IMR-90 (cell line): ENCODE results near the gene ZNF236. TPM values are rescaled to one million over a fixed set of nuclear protein-coding genes. Genes with fewer than 3 reads are reported as not detected.

Experiments
- ATAC-seq: fragments of 200-7000 bp; cut with Tn5 transposase; 2 replicates; pipeline ENCODE4 v1.9.1; 2020; ENCODE audit warnings: low read depth, mild to moderate bottlenecking, moderate library complexity
- BruUV-seq: library from RNA; stranded (reverse); fragments of 400-500 nt; replicated peaks from 2 replicates; lab custom pipeline; 2021; lab: Mats Ljungman, UMichigan
- CTCF ChIA-PET: fragments of 300-600 bp; formaldehyde crosslinking; extraction: SDS; loops from one replicate; lab custom pipeline; 2021; ENCODE audit warnings: antibody characterized with exemption; lab: Yijun Ruan, JAX
- POLR2A ChIA-PET: fragments of 300-600 bp; sonication (Branson Sonifier 250); formaldehyde crosslinking; loops from one replicate; lab custom pipeline; 2022; ENCODE audit warnings: antibody characterized with exemption; ENCODE audit not compliant: unreplicated experiment; lab: Charles Lee
- DNase-seq: peaks from one replicate; pipeline ENCODE4 v3.0.0; 2013
- H2AFZ ChIP-seq: replicated peaks from 2 replicates; pipeline ENCODE3; 2013; ENCODE audit warnings: low read length, mild to moderate bottlenecking; ENCODE audit not compliant: poor library complexity
- H2AK5ac ChIP-seq: 2 replicates; pipeline ENCODE4 v1.6.1; 2013; ENCODE audit warnings: low read depth, low read length, inconsistent platforms
- H2AK9ac ChIP-seq: replicated peaks from 2 replicates; pipeline ENCODE3; 2013; ENCODE audit warnings: mild to moderate bottlenecking, low read depth, low read length, moderate library complexity; ENCODE audit not compliant: poor library complexity
- H2BK120ac ChIP-seq: 2 replicates; pipeline ENCODE4 v1.6.1; 2013; ENCODE audit warnings: low read depth, low read length, inconsistent platforms
- H2BK15ac ChIP-seq: 3 replicates; pipeline ENCODE4 v1.6.1; 2013; ENCODE audit warnings: low read depth, low read length, inconsistent platforms
- H2BK20ac ChIP-seq: 2 replicates; pipeline ENCODE4 v1.6.1; 2013; ENCODE audit warnings: low read depth, mild to moderate bottlenecking, inconsistent platforms, low read length, moderate library complexity
- H2BK5ac ChIP-seq: 2 replicates; pipeline ENCODE4 v1.6.1; 2013; ENCODE audit warnings: mild to moderate bottlenecking, low read depth, low read length, inconsistent platforms; ENCODE audit not compliant: poor library complexity, severe bottlenecking
- H3K14ac ChIP-seq: replicated peaks from 2 replicates; pipeline ENCODE4 v1.6.1; 2013; ENCODE audit warnings: low read depth, low read length, inconsistent platforms
- H3K18ac ChIP-seq: 2 replicates; pipeline ENCODE4 v1.6.1; 2013; ENCODE audit warnings: low read depth, low read length, control low read depth
- H3K23ac ChIP-seq: 2 replicates; pipeline ENCODE4 v1.6.1; 2013; ENCODE audit warnings: low read depth, low read length, inconsistent platforms
- H3K27ac ChIP-seq: 2 replicates; pipeline ENCODE4 v1.5.1; 2013; ENCODE audit warnings: mild to moderate bottlenecking, control low read depth, low read length; ENCODE audit not compliant: insufficient read depth
- H3K27me3 ChIP-seq: 2 replicates; pipeline ENCODE4 v1.6.1; 2013; ENCODE audit warnings: low read length; ENCODE audit not compliant: control insufficient read depth, insufficient read depth
- H3K36me3 ChIP-seq: 2 replicates; pipeline ENCODE4 v1.6.1; 2013; ENCODE audit warnings: low read length, mixed read lengths; ENCODE audit not compliant: control insufficient read depth, insufficient read depth
- H3K4ac ChIP-seq: 2 replicates; pipeline ENCODE4 v1.6.1; 2013; ENCODE audit warnings: low read depth, low read length, inconsistent platforms
- H3K4me1 ChIP-seq: 2 replicates; pipeline ENCODE4 v1.6.1; 2013; ENCODE audit warnings: low read length, mixed read lengths; ENCODE audit not compliant: control insufficient read depth, insufficient read depth
- H3K4me2 ChIP-seq: 2 replicates; pipeline ENCODE4 v1.6.1; 2013; ENCODE audit warnings: low read depth, mild to moderate bottlenecking, control low read depth, low read length, moderate library complexity
- H3K4me3 ChIP-seq: 2 replicates; pipeline ENCODE4 v1.5.1; 2013; ENCODE audit warnings: low read depth, mild to moderate bottlenecking, control low read depth, low read length, moderate library complexity; ENCODE audit not compliant: insufficient read depth
- H3K56ac ChIP-seq: 2 replicates; pipeline ENCODE4 v1.6.1; 2013; ENCODE audit warnings: low read length, inconsistent platforms; ENCODE audit not compliant: insufficient read depth; ENCODE audit errors: extremely low read depth
- H3K79me1 ChIP-seq, 2 experiments: 2 replicates each; pipeline ENCODE4 v1.6.1; 2013; ENCODE audit warnings: low read length in 2 of 2, inconsistent platforms in 1 of 2, low read depth in 1 of 2
- H3K9ac ChIP-seq: 2 replicates; pipeline ENCODE4 v1.6.1; 2013; ENCODE audit warnings: low read depth, low read length, control low read depth
- H3K9me1 ChIP-seq: 2 replicates; pipeline ENCODE4 v1.6.1; 2013; ENCODE audit warnings: low read length, inconsistent platforms; ENCODE audit not compliant: insufficient read depth
- H3K9me3 ChIP-seq: 2 replicates; pipeline ENCODE4 v1.6.1; 2013; ENCODE audit warnings: low read length; ENCODE audit not compliant: control insufficient read depth, insufficient read depth
- H4K20me1 ChIP-seq: 2 replicates; pipeline ENCODE4 v1.6.1; 2013; ENCODE audit warnings: low read length, inconsistent platforms; ENCODE audit not compliant: insufficient read depth
- H4K5ac ChIP-seq: 2 replicates; pipeline ENCODE4 v1.6.1; 2013; ENCODE audit warnings: mild to moderate bottlenecking, low read depth, low read length, control low read depth
- H4K8ac ChIP-seq, 2 experiments: 2 replicates each; pipeline ENCODE4 v1.6.1; 2013; ENCODE audit warnings: low read depth in 2 of 2, low read length in 2 of 2, control low read depth in 1 of 2, inconsistent platforms in 1 of 2
- H4K91ac ChIP-seq: 2 replicates; pipeline ENCODE4 v1.6.1; 2013; ENCODE audit warnings: low read depth, low read length, inconsistent platforms; ENCODE audit not compliant: insufficient read depth
- CEBPB ChIP-seq: IDR thresholded peaks from 2 replicates; pipeline ENCODE4 v1.6.1; 2012; ENCODE audit warnings: low read depth, low read length, improper control_type of control experiment
- CHD1 ChIP-seq: IDR thresholded peaks from 2 replicates; pipeline ENCODE4 v1.6.1; 2012; ENCODE audit warnings: low read depth, low read length, improper control_type of control experiment
- FOS ChIP-seq: fragments of 150-350 bp; IDR thresholded peaks from 2 replicates; pipeline ENCODE4 v1.6.1; 2016; ENCODE audit warnings: low read depth, low read length
- MAFK ChIP-seq: IDR thresholded peaks from 2 replicates; pipeline ENCODE4 v1.6.1; 2012; ENCODE audit warnings: low read depth, low read length, improper control_type of control experiment
- NFE2L2 ChIP-seq: fragments of 150-350 bp; IDR thresholded peaks from 2 replicates; pipeline ENCODE4 v1.6.1; 2016; ENCODE audit warnings: low read depth, mild to moderate bottlenecking, low read length
- POLR2A ChIP-seq: IDR thresholded peaks from 2 replicates; pipeline ENCODE4 v1.6.1; 2012; ENCODE audit warnings: mild to moderate bottlenecking, low read depth, low read length
- RAD21 ChIP-seq: IDR thresholded peaks from 2 replicates; pipeline ENCODE4 v1.6.1; 2012; ENCODE audit warnings: low read length, improper control_type of control experiment
- RFX5 ChIP-seq: IDR thresholded peaks from 2 replicates; pipeline ENCODE4 v1.8.0; 2012; ENCODE audit warnings: low read depth, mild to moderate bottlenecking, low read length, moderate library complexity
- SMC3 ChIP-seq: fragments of 150-350 bp; IDR thresholded peaks from 2 replicates; pipeline ENCODE4 v1.6.1; 2016; ENCODE audit warnings: low read depth, mild to moderate bottlenecking, antibody characterized with exemption, low read length, moderate library complexity
- whole genome bisulfite sequencing, 2 experiments: methylation state at CpG; one replicate each; pipeline versions ENCODE4 v1.1.5 to v1.1.7; 2013; ENCODE audit warnings: missing lambda C conversion rate in 2 of 2; ENCODE audit not compliant: insufficient read length in 1 of 2; ENCODE audit errors: extremely low coverage in 2 of 2; 5-methylcytosine and 5-hydroxymethylcytosine counted together
- dilution Hi-C: fragments of 300-500 bp; cut with HindIII; formaldehyde crosslinking; loops from one replicate; pipeline ENCODE4 v1.14.3; 2018; ENCODE audit warnings: low sequenced_read_pairs; ENCODE audit not compliant: unreplicated experiment
- in situ Hi-C: fragments of 300-500 bp; cut with MboI; formaldehyde crosslinking; loops from 3 replicates; pipeline ENCODE4 v1.14.3; 2019; ENCODE audit warnings: low sequenced_read_pairs, inconsistent platforms, mixed read lengths
- intact Hi-C: fragments of 100-400 bp; cut with micrococcal nuclease; formaldehyde crosslinking; loops from 2 replicates; pipeline ENCODE4 v1.10.0; 2022
- polyA plus RNA-seq, 3 experiments: library from polyadenylated mRNA; depleted of rRNA; stranded (reverse); fragments of >200 nt; gene quantifications; 2 replicates each; pipeline ENCODE4 v1.2.3, GENCODE V29; 2012; ENCODE audit warnings: low replicate concordance in 1 of 3
- total RNA-seq: library from RNA; depleted of rRNA; stranded (reverse); fragments of >200 nt; gene quantifications from 2 replicates; pipeline ENCODE4 v1.2.3, GENCODE V29; 2012
- TF ChIP-seq, protein P1 (sequence below): conservative IDR thresholded peaks from 2 replicates; pipeline ENCODE4 v1.5.1; 2012; ENCODE audit warnings: mild to moderate bottlenecking, low read depth, low read length, improper control_type of control experiment
- TF ChIP-seq, protein P2 (sequence below): fragments of 150-350 bp; IDR thresholded peaks from 2 replicates; pipeline ENCODE4 v1.6.1; 2016; ENCODE audit warnings: low read depth, mild to moderate bottlenecking, low read length, moderate library complexity, borderline replicate concordance

ZNF236 gene
- total and polyA plus RNA-seq, 2 of the 4 experiments (the other 2 are of a cell fraction) = 3.6 to 9.7 TPM

DNA sequence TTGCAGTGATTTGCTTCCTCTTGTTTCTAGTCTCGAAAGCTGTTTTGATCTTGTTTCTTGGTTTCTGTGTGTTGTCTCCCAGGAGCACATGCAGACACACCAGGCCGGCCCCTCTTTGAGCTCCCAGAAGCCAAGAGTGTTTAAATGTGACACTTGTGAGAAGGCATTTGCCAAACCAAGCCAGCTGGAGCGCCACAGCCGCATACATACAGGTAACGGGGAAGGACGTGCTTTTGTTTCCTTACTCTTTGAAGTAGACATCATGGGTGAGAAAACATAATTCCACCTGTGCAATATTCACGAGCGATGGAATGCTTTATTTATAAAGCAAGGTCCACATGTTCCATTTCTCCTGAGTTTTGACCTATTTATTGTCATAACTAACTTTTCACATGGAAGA is 137.2 kb downstream of the ZNF236 start:
- POLR2A ChIA-PET = no interaction called here

More for the DNA sequence above, 137.2 kb downstream of the ZNF236 start:
- Histone ChIP-seq H4K91ac (no peak overlapping the region), H4K5ac (no peak overlapping the region), H2BK5ac (no peak overlapping the region), H3K23ac (no peak overlapping the region), H4K8ac (no peak overlapping the region), H3K9ac (no peak overlapping the region), H3K9me1 (peaks cover 3% of the 10 kb centered on the region; the same call in 1 of the 2 replicates), H2AFZ (no peak overlapping the region), H2BK15ac (no peak overlapping the region), H3K79me1 (0 out of 4 replicates have a peak, but pooled peaks cover 0 to 3% of the 10 kb centered on the region in 2 experiments), H2BK120ac (no peak overlapping the region), H3K36me3 (peaks cover 33% of the 10 kb centered on the region), H3K4ac (no peak overlapping the region), H2AK9ac (no peak overlapping the region), H2AK5ac (no peak overlapping the region), H3K14ac (no peak overlapping the region), H3K9me3 (no peaks in the 10 kb centered on the region), H3K18ac (no peak overlapping the region), H2BK20ac (no peak overlapping the region), H3K4me2 (no peak overlapping the region), H3K4me1 (no peaks in the 10 kb centered on the region), H3K4me3 (no peak overlapping the region), H4K20me1 (no peaks in the 10 kb centered on the region), H3K56ac (no peak overlapping the region), H3K27me3 (no peaks in the 10 kb centered on the region), H3K27ac (no peak overlapping the region)
- ATAC-seq (no peak), DNase-seq (no peak)
- 93% methylated on average over 6 of the region's 8 CpGs; no CpG with 5 or more reads in 1 of the 2 experiments for WGBS, 2 experiments
- intact Hi-C loops = no loop called here
- dilution Hi-C loops = no loop called here
- in situ Hi-C loops = no loop called here
- no TSS peak for BruUV-seq
- TF ChIP-seq NFE2L2 (no peak), POLR2A (no peak), RFX5 (no peak), RAD21 (no peak), SMC3 (no peak), MAFK (no peak), CHD1 (no peak), CEBPB (no peak), FOS (no peak)
- TF ChIP-seq, protein P1, sequence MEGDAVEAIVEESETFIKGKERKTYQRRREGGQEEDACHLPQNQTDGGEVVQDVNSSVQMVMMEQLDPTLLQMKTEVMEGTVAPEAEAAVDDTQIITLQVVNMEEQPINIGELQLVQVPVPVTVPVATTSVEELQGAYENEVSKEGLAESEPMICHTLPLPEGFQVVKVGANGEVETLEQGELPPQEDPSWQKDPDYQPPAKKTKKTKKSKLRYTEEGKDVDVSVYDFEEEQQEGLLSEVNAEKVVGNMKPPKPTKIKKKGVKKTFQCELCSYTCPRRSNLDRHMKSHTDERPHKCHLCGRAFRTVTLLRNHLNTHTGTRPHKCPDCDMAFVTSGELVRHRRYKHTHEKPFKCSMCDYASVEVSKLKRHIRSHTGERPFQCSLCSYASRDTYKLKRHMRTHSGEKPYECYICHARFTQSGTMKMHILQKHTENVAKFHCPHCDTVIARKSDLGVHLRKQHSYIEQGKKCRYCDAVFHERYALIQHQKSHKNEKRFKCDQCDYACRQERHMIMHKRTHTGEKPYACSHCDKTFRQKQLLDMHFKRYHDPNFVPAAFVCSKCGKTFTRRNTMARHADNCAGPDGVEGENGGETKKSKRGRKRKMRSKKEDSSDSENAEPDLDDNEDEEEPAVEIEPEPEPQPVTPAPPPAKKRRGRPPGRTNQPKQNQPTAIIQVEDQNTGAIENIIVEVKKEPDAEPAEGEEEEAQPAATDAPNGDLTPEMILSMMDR = no peak
- TF ChIP-seq, protein P2, sequence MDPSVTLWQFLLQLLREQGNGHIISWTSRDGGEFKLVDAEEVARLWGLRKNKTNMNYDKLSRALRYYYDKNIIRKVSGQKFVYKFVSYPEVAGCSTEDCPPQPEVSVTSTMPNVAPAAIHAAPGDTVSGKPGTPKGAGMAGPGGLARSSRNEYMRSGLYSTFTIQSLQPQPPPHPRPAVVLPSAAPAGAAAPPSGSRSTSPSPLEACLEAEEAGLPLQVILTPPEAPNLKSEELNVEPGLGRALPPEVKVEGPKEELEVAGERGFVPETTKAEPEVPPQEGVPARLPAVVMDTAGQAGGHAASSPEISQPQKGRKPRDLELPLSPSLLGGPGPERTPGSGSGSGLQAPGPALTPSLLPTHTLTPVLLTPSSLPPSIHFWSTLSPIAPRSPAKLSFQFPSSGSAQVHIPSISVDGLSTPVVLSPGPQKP = no peak
- CTCF ChIA-PET = no interaction called here
